ENCODE data around the gene C1QTNF3. TPM values are rescaled to one million over a fixed set of nuclear protein-coding genes. Genes with fewer than 3 reads are reported as not detected.

Gene C1QTNF3
- total RNA-seq, 4 donors from 2014 or later, result 7.2 to 33.0 (median 11.4) TPM

GRCh38 chr5:33984671-33985124, 58.3 kb downstream of the C1QTNF3 start, which contains the start of gene SLC45A2:
Gene SLC45A2, minus strand, starts transcription at chr5:33984693. Its CDS starts 110 bp downstream, at chr5:33984583.
- Histone ChIP-seq H3K36me3 (peaks cover 0 to 29% (median 0%) of the 10 kb centered on the region in 3 donors), H3K9me3 (no peaks in the 10 kb centered on the region), H3K27me3 (no peaks in the 10 kb centered on the region), H3K27ac (no peak within 1 kb of the TSS), H3K4me3 (no peak within 1 kb of the TSS), H3K4me1 (no peaks in the 10 kb centered on the region)
- no peak for DNase-seq
- TF ChIP-seq POLR2A (IDR thresholded peaks at IDR 0.05) (no peak), CTCF (IDR thresholded peaks at IDR 0.05) (no peak)

- peaks cover 0 to 27% (median 0%) of the 10 kb centered on the region in 3 donors for H3K36me3 ChIP-seq
- no peak overlapping the region for H3K4me3 ChIP-seq
- DNase-seq, result no peak
- H3K27ac ChIP-seq, result no peak overlapping the region
- no peaks in the 10 kb centered on the region for H3K4me1 ChIP-seq
- no peaks in the 10 kb centered on the region for H3K27me3 ChIP-seq
- TF ChIP-seq POLR2A (IDR thresholded peaks at IDR 0.05), result no peak
- no peaks in the 10 kb centered on the region for H3K9me3 ChIP-seq
These were observed 58.8 kb downstream of the C1QTNF3 start for GRCh38 chr5:33984178-33984577.

- no peak overlapping the region for H3K4me3 ChIP-seq
- H3K27ac ChIP-seq, result no peak overlapping the region
- TF ChIP-seq POLR2A (IDR thresholded peaks at IDR 0.05) (no peak), CTCF (IDR thresholded peaks at IDR 0.05) (no peak)
- peaks cover 0 to 3% (median 0%) of the 10 kb centered on the region in 3 donors for H3K36me3 ChIP-seq
- no peaks in the 10 kb centered on the region for H3K9me3 ChIP-seq
- H3K4me1 ChIP-seq, result no peaks in the 10 kb centered on the region
- H3K27me3 ChIP-seq, result no peaks in the 10 kb centered on the region
- DNase-seq, result no peak
These were observed 61.4 kb downstream of the C1QTNF3 start for GRCh38 chr5:33981408-33982162.

- Histone ChIP-seq H3K4me3 (no peak overlapping the region), H3K36me3 (no peaks in the 10 kb centered on the region), H3K4me1 (peaks cover 0 to 6% (median 0%) of the 10 kb centered on the region in 4 donors), H3K27ac (no peak overlapping the region), H3K27me3 (no peaks in the 10 kb centered on the region), H3K9me3 (no peaks in the 10 kb centered on the region)
- TF ChIP-seq CTCF (IDR thresholded peaks at IDR 0.05) (no peak), POLR2A (IDR thresholded peaks at IDR 0.05) (no peak)
- DNase-seq, result no peak
These were observed 63.0 kb downstream of the C1QTNF3 start for GRCh38 chr5:33980030-33980429.

GRCh38 chr5:33978306-33978705, 64.7 kb downstream of the C1QTNF3 start:
- Histone ChIP-seq H3K27ac (no peak overlapping the region), H3K9me3 (no peaks in the 10 kb centered on the region), H3K36me3 (no peaks in the 10 kb centered on the region), H3K4me3 (no peak overlapping the region), H3K4me1 (peaks cover 0 to 6% (median 0%) of the 10 kb centered on the region in 4 donors), H3K27me3 (no peaks in the 10 kb centered on the region)
- TF ChIP-seq CTCF (IDR thresholded peaks at IDR 0.05) (no peak), POLR2A (IDR thresholded peaks at IDR 0.05) (no peak)
- no peak for DNase-seq

GRCh38 chr5:33976307-33976706, 66.7 kb downstream of the C1QTNF3 start:
- no peaks in the 10 kb centered on the region for H3K36me3 ChIP-seq
- H3K27me3 ChIP-seq, result no peaks in the 10 kb centered on the region
- no peak overlapping the region for H3K4me3 ChIP-seq
- TF ChIP-seq CTCF (IDR thresholded peaks at IDR 0.05), result no peak
- no peak for TF ChIP-seq POLR2A (IDR thresholded peaks at IDR 0.05)
- DNase-seq, result no peak
- H3K27ac ChIP-seq, result no peak overlapping the region
- H3K9me3 ChIP-seq, result no peaks in the 10 kb centered on the region
- peaks cover 0 to 6% (median 0%) of the 10 kb centered on the region in 4 donors for H3K4me1 ChIP-seq
